GM12891 (cell line): ENCODE data around the gene DNAI7.

Source experiments
- POLR2A ChIP-seq: IDR thresholded peaks from 2 replicates; pipeline ENCODE4 v1.6.1; 2011; ENCODE audit warnings: low read depth, low read length, control low read depth
- POU2F2 ChIP-seq: IDR thresholded peaks from 2 replicates; pipeline ENCODE4 v1.6.1; 2011; ENCODE audit warnings: low read depth, mild to moderate bottlenecking, control low read depth, low read length, moderate library complexity

DNA sequence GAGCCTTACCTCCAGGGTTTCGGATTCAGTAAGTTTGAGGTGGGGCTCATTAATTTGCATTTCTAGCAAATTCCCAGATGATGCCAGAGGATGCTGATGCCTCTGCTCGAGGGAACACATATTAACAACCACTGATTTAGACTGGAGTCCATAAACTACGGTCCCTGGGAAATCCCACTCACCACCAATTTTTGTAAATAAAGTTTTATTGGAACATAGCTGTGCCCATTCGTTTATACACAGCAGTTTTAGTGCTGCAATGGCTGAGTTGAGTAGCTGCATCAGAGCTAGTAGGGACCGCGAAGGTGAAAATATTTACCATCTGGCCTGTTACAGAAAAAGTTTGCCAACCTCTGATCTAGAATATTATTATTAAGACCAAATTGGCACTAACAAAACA lies 73.8 kb downstream of the DNAI7 start:
- TF ChIP-seq POU2F2 (no peak), POLR2A (no peak)
